ENCODE measurements around the gene WFIKKN2. TPM values are rescaled to one million over a fixed set of nuclear protein-coding genes. Genes with fewer than 3 reads are reported as not detected.
"Not testable (repeated sequence)": the region's sequence is repeated elsewhere in the genome, so short reads cannot be mapped to it uniquely, and the experiment has no call there.

WFIKKN2 gene
- total and polyA plus RNA-seq, 8 donors, result 0.09 to 0.45 (median 0.15) TPM

- TF ChIP-seq CTCF (IDR thresholded peaks at IDR 0.05), result no peak
- 71 to 85% methylated on average over 2 of the region's 2 CpGs for WGBS, 2 donors
- intact Hi-C loops (cut with DNase I), result no loop called here
- H3K9me3 ChIP-seq, result no peaks in the 10 kb centered on the region
- no peak overlapping the region for H3K27ac ChIP-seq
- ATAC-seq (no peak), DNase-seq (no peak), FAIRE-seq (no peak)
- no peak overlapping the region for H3K4me3 ChIP-seq
- H3K36me3 ChIP-seq, result no peaks in the 10 kb centered on the region
- no peaks in the 10 kb centered on the region for H3K27me3 ChIP-seq
- peaks cover 10 to 20% (median 12%) of the 10 kb centered on the region in 3 donors for H3K4me1 ChIP-seq
Observed at GRCh38 chr17:50875074-50875473, 39.7 kb downstream of the WFIKKN2 start.

- H3K9me3 ChIP-seq; H3K36me3 ChIP-seq; H3K4me1 ChIP-seq; DNase-seq; FAIRE-seq; ATAC-seq; H3K27me3 ChIP-seq; H3K27ac ChIP-seq; intact Hi-C loops (cut with DNase I); H3K4me3 ChIP-seq: not testable (repeated sequence)
- 95% methylated on average over 9 of the region's 9 CpGs for WGBS, 2 donors
Observed at GRCh38 chr17:50877042-50877441, 41.7 kb downstream of the WFIKKN2 start.

GRCh38 chr17:50877838-50878237, 42.5 kb downstream of the WFIKKN2 start:
- no peaks in the 10 kb centered on the region for H3K36me3 ChIP-seq
- intact Hi-C loops (cut with DNase I), result no loop called here
- no peaks in the 10 kb centered on the region for H3K27me3 ChIP-seq
- FAIRE-seq (no peak), ATAC-seq (no peak), DNase-seq (no peak)
- TF ChIP-seq CTCF (IDR thresholded peaks at IDR 0.05), result no peak
- WGBS, 2 donors, result 100% methylated on average over 1 of the region's 1 CpG
- H3K9me3 ChIP-seq, result no peaks in the 10 kb centered on the region
- H3K4me3 ChIP-seq, result no peak overlapping the region
- peaks cover 0 to 2% (median under 1%) of the 10 kb centered on the region in 3 donors for H3K4me1 ChIP-seq
- no peak overlapping the region for H3K27ac ChIP-seq

DNA sequence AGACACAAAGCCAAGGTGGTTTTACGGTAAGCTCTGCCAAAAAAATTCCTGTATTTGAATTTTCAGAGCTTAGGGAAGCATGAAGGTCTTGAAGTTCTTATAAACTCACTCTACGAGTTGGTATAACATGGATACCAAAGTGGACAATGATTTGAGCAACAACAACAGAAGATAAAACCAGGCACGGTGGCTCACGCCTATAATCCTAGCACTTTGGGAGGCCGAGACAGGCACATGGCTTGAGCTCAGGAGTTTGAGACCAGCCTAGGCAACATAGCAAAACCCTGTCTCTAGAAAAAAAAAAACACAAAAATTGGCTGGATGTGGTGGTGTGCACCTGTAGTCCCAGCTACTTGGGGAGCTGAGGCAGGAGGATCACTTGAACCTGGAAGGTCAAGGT, 43.7 kb downstream of the WFIKKN2 start:
- H3K4me1 ChIP-seq, result peaks cover 6 to 7% (median 7%) of the 10 kb centered on the region in 3 donors
- ATAC-seq (no peak), DNase-seq (no peak), FAIRE-seq (no peak)
- H3K27me3 ChIP-seq, result no peaks in the 10 kb centered on the region
- H3K36me3 ChIP-seq, result no peaks in the 10 kb centered on the region
- intact Hi-C loops (cut with DNase I), result no loop called here
- H3K9me3 ChIP-seq, result no peaks in the 10 kb centered on the region
- H3K27ac ChIP-seq, result no peak overlapping the region
- 97 to 99% methylated on average over 5 of the region's 5 CpGs for WGBS, 2 donors
- no peak overlapping the region for H3K4me3 ChIP-seq
- no peak for TF ChIP-seq CTCF (IDR thresholded peaks at IDR 0.05)

DNA sequence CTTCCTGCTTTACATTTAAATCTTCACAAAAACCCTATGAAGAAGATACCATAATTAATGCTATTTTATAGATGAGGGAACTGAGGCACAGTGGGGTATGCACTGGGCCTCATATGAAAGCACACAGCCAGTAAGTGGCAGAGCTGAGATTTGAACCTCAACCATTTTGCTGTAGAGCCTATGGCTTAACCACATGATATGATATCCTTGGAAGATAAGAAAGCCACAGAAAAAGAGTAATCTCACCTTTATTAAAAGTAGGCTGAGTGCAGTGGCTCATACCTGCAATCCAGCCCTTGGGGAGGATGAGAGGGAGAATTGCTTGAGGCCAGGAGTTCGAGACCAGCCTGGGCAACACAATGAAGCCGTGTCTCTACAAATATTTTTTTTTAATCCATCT, 45.8 kb downstream of the WFIKKN2 start:
- Histone ChIP-seq H3K27ac (no peak overlapping the region), H3K4me1 (peaks cover 15 to 17% (median 16%) of the 10 kb centered on the region in 3 donors), H3K36me3 (no peaks in the 10 kb centered on the region), H3K27me3 (no peaks in the 10 kb centered on the region), H3K4me3 (no peak overlapping the region), H3K9me3 (no peaks in the 10 kb centered on the region)
- no peak for TF ChIP-seq CTCF (IDR thresholded peaks at IDR 0.05)
- FAIRE-seq (no peak), ATAC-seq (no peak), DNase-seq (no peak)
- WGBS, 2 donors, result 87 to 90% methylated on average over 2 of the region's 2 CpGs
- intact Hi-C loops (cut with DNase I), result no loop called here
